Heart left ventricle (tissue), 13 donors: ENCODE results near the gene SOWAHD.

ENCODE experiments used
- CTCF ChIP-seq, 12 donors: fragments of 200-600 bp; sonication (generic) in 4 of 12; IDR thresholded peaks; one replicate each; pipeline versions ENCODE4 v1.5.0 to v1.8.0; 2018 to 2022; ENCODE audit warnings: antibody characterized with exemption in 12 of 12, mild to moderate bottlenecking in 5 of 12
- POLR2A ChIP-seq, 2 donors: fragments of 450-650 bp; IDR thresholded peaks; one replicate each; pipeline ENCODE4 v1.6.1; 2017; ENCODE audit warnings: antibody characterized with exemption in 2 of 2, mild to moderate bottlenecking in 2 of 2, moderate library complexity in 2 of 2
- donor health status: ischemic (EF 13 %, LVEDD 7.1; RV severe dilation, severe dysfunction).
- donor health status: DM: no; HTN: yes; CAD: no.
- donor health status: DM: no; HTN: no; CAD: no.
- donor health status: ischemic (EF 25% LVEDD 6.9; RV normal size, moderate dysfunction).
- donor health status: ischemic (EF 25% LVEDD 5.7; RV mildly dilated, moderate dysfunction).
- donor health status: ischemic (EF 35%, LVEDD 5.7; RV mildly dilated, moderate dysfunction).
- donor health status: nonischemic (EF 11% LVEDD 7.7; RV severe dilation, severe dysfunction).
- donor health status: DM: yes; HTN: yes; CAD: no.
- donor health status: PGD.
- donor health status: ischemic (EF 29% LVEDD 5.4; RV normal size, mild dysfunction).
- donor health status: nonischemic (EF 23%, LVEDD 6.1; RV moderate dilation, normal function).

GRCh38 chrX:119745283-119745848 lies 13.0 kb upstream of the SOWAHD start:
- TF ChIP-seq CTCF (IDR thresholded peaks at IDR 0.05) (no peak), POLR2A (IDR thresholded peaks at IDR 0.05) (no peak)
